HL-60 (cell line): Measurements from ENCODE around the gene ERAP2.

Experiments
- DNase-seq, 2 experiments: peaks; one replicate each; pipeline ENCODE4 v3.0.0-alpha.2; 2010 to 2020; ENCODE audit warnings: low read depth in 1 of 2, low spot score in 1 of 2
- H3K27ac ChIP-seq: fragments of 250-450 bp; sonication (Bioruptor Pico); replicated peaks from 2 replicates; pipeline ENCODE4 v1.5.1; 2020; ENCODE audit warnings: mild to moderate bottlenecking, moderate library complexity
- H3K27me3 ChIP-seq: fragments of 250-450 bp; sonication (Bioruptor Pico); 2 replicates; pipeline ENCODE4 v1.5.1; 2021; ENCODE audit warnings: mild to moderate bottlenecking, moderate library complexity; ENCODE audit not compliant: insufficient read depth, poor library complexity, severe bottlenecking
- H3K4me3 ChIP-seq: replicated peaks from 2 replicates; pipeline ENCODE4 v1.5.1; 2011; ENCODE audit warnings: mild to moderate bottlenecking, control low read depth, low read length; ENCODE audit not compliant: insufficient read depth
- GABPA ChIP-seq: IDR thresholded peaks from 2 replicates; pipeline ENCODE4 v1.6.1; 2012; ENCODE audit warnings: low read depth
- POLR2AphosphoS5 ChIP-seq: IDR thresholded peaks from 2 replicates; pipeline ENCODE4 v1.6.1; 2012; ENCODE audit warnings: low read depth
- SPI1 ChIP-seq: IDR thresholded peaks from 2 replicates; pipeline ENCODE4 v1.6.1; 2012; ENCODE audit warnings: low read depth, mild to moderate bottlenecking, borderline replicate concordance
- TF ChIP-seq, protein P1 (sequence below): IDR thresholded peaks from one replicate; pipeline ENCODE4 v1.5.1; 2011; ENCODE audit warnings: low read length, control low read depth, inconsistent platforms; ENCODE audit not compliant: insufficient read depth
- TF ChIP-seq, protein P2 (sequence below): IDR thresholded peaks from 2 replicates; pipeline ENCODE4 v1.6.1; 2012; ENCODE audit warnings: low read depth; ENCODE audit not compliant: insufficient replicate concordance

ERAP2 gene

DNA sequence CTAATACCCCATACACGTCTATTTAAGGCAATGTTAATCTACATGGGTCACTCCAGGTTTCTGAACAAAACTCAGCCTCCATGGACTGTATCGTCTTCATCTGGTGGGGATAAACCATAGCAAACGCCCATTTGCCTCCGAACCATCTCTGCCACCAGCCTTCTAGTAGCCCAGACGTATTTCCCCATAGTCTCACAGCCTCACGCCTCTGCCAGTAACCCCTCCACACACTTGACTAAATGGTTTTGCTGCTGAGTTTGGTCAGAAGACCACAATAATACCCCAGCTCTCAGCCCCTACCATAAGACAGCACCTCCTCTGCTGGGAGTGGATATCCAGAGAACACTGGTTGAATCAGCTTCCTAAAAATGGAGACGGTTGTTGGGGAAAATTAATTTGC is 8.7 kb downstream of the ERAP2 start:
- TF ChIP-seq, protein P1, sequence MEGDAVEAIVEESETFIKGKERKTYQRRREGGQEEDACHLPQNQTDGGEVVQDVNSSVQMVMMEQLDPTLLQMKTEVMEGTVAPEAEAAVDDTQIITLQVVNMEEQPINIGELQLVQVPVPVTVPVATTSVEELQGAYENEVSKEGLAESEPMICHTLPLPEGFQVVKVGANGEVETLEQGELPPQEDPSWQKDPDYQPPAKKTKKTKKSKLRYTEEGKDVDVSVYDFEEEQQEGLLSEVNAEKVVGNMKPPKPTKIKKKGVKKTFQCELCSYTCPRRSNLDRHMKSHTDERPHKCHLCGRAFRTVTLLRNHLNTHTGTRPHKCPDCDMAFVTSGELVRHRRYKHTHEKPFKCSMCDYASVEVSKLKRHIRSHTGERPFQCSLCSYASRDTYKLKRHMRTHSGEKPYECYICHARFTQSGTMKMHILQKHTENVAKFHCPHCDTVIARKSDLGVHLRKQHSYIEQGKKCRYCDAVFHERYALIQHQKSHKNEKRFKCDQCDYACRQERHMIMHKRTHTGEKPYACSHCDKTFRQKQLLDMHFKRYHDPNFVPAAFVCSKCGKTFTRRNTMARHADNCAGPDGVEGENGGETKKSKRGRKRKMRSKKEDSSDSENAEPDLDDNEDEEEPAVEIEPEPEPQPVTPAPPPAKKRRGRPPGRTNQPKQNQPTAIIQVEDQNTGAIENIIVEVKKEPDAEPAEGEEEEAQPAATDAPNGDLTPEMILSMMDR, result no peak
- TF ChIP-seq SPI1 (no peak), GABPA (no peak), POLR2AphosphoS5 (no peak)
- TF ChIP-seq, protein P2, sequence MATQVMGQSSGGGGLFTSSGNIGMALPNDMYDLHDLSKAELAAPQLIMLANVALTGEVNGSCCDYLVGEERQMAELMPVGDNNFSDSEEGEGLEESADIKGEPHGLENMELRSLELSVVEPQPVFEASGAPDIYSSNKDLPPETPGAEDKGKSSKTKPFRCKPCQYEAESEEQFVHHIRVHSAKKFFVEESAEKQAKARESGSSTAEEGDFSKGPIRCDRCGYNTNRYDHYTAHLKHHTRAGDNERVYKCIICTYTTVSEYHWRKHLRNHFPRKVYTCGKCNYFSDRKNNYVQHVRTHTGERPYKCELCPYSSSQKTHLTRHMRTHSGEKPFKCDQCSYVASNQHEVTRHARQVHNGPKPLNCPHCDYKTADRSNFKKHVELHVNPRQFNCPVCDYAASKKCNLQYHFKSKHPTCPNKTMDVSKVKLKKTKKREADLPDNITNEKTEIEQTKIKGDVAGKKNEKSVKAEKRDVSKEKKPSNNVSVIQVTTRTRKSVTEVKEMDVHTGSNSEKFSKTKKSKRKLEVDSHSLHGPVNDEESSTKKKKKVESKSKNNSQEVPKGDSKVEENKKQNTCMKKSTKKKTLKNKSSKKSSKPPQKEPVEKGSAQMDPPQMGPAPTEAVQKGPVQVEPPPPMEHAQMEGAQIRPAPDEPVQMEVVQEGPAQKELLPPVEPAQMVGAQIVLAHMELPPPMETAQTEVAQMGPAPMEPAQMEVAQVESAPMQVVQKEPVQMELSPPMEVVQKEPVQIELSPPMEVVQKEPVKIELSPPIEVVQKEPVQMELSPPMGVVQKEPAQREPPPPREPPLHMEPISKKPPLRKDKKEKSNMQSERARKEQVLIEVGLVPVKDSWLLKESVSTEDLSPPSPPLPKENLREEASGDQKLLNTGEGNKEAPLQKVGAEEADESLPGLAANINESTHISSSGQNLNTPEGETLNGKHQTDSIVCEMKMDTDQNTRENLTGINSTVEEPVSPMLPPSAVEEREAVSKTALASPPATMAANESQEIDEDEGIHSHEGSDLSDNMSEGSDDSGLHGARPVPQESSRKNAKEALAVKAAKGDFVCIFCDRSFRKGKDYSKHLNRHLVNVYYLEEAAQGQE, result no peak
- H3K27me3 ChIP-seq, result no peaks in the 10 kb centered on the region
- H3K4me3 ChIP-seq, result no peak overlapping the region
- no peak for DNase-seq
- no peak overlapping the region for H3K27ac ChIP-seq

DNA sequence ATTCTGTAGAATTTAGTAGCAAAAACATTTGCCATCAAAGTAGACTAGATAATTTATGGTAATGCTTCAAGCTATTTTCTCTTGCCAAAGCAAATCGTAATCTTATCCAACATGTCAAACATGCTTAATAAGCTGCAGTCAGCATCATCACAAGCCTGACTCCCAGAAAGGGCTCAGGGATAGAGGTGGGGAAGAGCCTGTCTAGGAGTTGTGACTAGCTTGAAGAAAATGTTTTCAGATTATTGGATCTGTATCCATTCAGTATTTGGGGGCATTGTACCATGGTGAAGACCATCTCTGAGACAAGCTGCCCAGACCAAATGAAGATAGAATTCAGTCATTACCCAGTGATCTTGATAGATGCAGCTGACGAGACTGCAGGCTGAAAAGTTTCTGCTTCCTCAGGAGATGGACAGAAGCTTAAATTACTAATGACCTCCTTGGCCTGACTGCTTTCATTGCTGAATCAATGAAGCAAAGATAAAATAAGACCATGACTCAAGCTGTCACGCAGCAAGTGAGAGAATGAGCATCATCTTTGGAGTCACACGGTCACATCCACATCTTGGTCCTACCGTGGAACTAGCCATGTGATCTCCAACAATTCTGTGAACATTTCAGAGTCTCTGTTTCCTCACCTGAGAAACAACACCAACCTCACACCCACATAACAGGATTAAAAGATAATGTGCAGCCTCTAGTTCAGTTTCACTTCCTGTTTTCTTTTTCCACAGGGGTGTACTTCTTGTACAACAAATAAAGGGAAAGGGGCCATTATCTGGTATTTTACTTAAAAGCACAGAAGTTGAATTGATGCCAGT is 9.4 kb downstream of the ERAP2 start:
- no peaks in the 10 kb centered on the region for H3K27me3 ChIP-seq
- H3K27ac ChIP-seq, result no peak overlapping the region
- TF ChIP-seq SPI1 (peak; percentile 73; the same call in 1 of the 2 replicates), POLR2AphosphoS5 (no peak)
- no peak for DNase-seq
- no peak overlapping the region for H3K4me3 ChIP-seq

DNA sequence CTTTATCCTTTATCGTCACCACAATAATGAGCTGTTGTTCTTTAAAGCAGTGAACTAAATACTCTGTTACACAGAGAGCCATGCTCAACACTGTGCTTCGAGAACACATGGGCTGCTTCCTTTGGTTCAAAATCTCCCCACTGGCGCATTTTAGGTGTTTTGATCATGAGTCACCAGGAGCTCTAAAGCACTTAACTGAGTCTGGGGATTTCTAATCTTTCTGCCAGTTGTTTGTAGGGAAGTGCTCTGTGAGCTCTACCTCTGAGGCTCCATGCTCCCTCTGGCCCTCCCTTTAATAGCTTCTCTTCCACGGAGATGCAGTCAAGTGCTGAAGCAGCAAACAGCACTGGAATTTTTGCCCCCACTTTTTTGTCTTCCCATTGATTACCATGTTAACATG is 17.0 kb downstream of the ERAP2 start:
- H3K4me3 ChIP-seq, result no peak overlapping the region
- no peak overlapping the region for H3K27ac ChIP-seq
- no peaks in the 10 kb centered on the region for H3K27me3 ChIP-seq
- no peak for DNase-seq
- TF ChIP-seq, protein P1, result no peak
- TF ChIP-seq GABPA (no peak), POLR2AphosphoS5 (no peak), SPI1 (no peak)
- TF ChIP-seq, protein P2, result no peak

DNA sequence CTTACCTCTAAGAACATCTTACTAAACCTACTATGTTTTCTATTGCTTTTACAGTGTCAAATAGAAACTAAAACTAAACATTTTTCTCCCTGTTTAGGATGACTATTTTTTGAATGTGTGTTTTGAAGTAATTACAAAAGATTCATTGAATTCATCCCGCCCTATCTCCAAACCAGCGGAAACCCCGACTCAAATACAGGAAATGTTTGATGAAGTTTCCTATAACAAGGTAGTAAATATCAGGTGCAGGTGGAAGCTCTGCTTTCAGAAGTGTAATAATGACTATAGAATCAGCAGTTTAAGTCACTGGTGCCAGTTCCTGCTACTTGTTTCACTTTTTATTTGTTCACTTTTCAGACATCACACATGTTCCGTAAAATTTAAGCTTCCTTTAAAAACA is 20.0 kb downstream of the ERAP2 start:
- no peak overlapping the region for H3K4me3 ChIP-seq
- peak overlapping the region; percentile 58 for H3K27ac ChIP-seq
- TF ChIP-seq SPI1 (no peak), GABPA (no peak), POLR2AphosphoS5 (no peak)
- TF ChIP-seq, protein P1, result no peak
- TF ChIP-seq, protein P2, result no peak
- no peaks in the 10 kb centered on the region for H3K27me3 ChIP-seq
- no peak for DNase-seq
